Measurements from ENCODE around the gene ANKRD34B. TPM values are rescaled to one million over a fixed set of nuclear protein-coding genes. Genes with fewer than 3 reads are reported as not detected.
"Not testable (repeated sequence)": the region's sequence is repeated elsewhere in the genome, so short reads cannot be mapped to it uniquely, and the experiment has no call there.

The ANKRD34B gene
- total and polyA plus RNA-seq, 7 donors, result 0.01 to 0.08 TPM; not detected in 5

DNA sequence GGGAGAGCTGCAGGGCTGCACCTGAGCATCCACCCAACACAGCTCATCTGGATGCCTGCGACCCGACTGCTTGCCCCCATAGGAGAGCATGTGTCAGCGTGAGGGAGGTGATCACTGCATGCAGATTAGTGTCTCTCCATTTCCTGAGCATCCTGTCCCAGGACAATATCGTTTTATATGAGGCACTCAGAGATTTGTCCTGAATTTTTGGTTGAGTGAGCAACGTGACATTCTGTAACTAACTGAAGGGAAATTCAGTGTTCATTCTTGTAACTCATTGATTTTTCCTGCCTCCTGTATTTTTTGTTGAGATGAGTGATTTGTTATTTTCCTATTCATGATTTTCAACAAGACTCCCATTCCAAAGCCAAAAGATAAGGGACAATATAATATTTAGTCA is 20.7 kb upstream of the ANKRD34B start:
- H3K4me1 ChIP-seq, result no peaks in the 10 kb centered on the region
- intact Hi-C loops (cut with DNase I), result no loop called here
- H3K4me3 ChIP-seq, result no peak overlapping the region
- WGBS, 3 donors, result 76 to 84% (median 77%) methylated on average over 5 of the region's 5 CpGs
- no peaks in the 10 kb centered on the region for H3K9me3 ChIP-seq
- no peak overlapping the region for H3K27ac ChIP-seq
- DNase-seq, result no peak
- TF ChIP-seq, protein P1, sequence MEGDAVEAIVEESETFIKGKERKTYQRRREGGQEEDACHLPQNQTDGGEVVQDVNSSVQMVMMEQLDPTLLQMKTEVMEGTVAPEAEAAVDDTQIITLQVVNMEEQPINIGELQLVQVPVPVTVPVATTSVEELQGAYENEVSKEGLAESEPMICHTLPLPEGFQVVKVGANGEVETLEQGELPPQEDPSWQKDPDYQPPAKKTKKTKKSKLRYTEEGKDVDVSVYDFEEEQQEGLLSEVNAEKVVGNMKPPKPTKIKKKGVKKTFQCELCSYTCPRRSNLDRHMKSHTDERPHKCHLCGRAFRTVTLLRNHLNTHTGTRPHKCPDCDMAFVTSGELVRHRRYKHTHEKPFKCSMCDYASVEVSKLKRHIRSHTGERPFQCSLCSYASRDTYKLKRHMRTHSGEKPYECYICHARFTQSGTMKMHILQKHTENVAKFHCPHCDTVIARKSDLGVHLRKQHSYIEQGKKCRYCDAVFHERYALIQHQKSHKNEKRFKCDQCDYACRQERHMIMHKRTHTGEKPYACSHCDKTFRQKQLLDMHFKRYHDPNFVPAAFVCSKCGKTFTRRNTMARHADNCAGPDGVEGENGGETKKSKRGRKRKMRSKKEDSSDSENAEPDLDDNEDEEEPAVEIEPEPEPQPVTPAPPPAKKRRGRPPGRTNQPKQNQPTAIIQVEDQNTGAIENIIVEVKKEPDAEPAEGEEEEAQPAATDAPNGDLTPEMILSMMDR (IDR thresholded peaks at IDR 0.05), result no peak
- H3K36me3 ChIP-seq (ENCODE audit: insufficient read depth in 1 of 2, low read depth in 1 of 2), result no peaks in the 10 kb centered on the region
- H3K27me3 ChIP-seq (ENCODE audit: insufficient read depth in 3 of 3, low read length in 2 of 3), result no peaks in the 10 kb centered on the region
- ATAC-seq, result no peak

DNA sequence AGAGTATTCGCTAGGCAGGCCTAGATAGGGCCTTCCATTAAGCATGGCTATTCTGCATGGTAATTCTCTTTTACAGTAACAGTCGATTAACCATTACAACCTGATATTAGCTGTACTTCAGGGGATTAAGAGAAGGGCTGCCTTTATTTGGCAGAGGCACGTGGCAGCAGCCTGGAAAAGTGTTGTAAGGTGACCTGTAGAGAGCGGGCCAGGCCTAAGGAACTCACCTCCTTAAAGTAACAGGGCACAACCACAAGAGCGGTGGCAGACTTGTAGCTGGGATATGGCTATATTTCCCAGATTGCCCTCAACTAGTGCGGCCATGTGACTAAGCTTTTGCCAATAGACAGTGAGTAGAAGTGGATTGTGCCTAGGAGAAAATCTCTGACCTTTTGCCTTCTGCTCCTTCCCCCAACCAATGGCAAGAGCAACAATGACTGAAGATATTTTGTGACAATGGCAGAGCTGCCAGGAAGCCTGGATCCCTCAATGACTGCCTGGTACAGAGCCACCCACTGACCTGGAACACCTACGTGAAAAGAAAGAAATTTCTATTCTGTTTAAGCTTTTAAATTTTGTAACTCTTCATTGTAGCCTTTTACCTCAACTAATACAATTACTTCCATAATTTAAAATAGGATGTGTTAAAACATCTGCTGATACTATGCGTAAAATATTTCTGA is 18.9 kb upstream of the ANKRD34B start:
- Histone ChIP-seq H3K4me1 (no peaks in the 10 kb centered on the region), H3K27ac (no peak overlapping the region), H3K9me3 (no peaks in the 10 kb centered on the region), H3K36me3 (ENCODE audit: insufficient read depth in 1 of 2, low read depth in 1 of 2) (no peaks in the 10 kb centered on the region), H3K27me3 (ENCODE audit: insufficient read depth in 3 of 3, low read length in 2 of 3) (no peaks in the 10 kb centered on the region), H3K4me3 (no peak overlapping the region)
- DNase-seq (no peak), ATAC-seq (no peak)
- TF ChIP-seq, protein P1 (IDR thresholded peaks at IDR 0.05), result no peak
- intact Hi-C loops (cut with DNase I), result no loop called here
- WGBS, 3 donors, result 79 to 81% (median 81%) methylated on average over 8 of the region's 8 CpGs

DNA sequence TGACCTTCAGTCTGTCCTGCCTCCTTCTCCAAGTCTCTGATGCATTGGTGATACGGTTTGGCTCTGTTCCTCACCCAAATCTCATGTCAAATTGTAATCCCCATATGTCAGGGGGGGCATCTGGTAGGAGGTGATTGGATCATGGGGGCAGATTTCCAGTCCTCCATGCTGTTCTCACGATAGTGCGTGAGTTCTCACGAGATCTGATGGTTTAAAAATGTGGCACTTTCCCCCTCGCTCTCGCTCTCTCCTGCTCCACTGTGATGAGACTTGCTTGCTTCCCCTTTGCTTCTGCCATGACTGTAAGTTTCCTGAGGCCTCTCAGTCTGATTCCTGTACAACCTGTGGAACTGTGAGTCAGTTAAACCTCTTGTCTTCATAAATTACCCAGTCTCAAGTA is 14.7 kb upstream of the ANKRD34B start:
- Histone ChIP-seq H3K36me3 (ENCODE audit: insufficient read depth in 1 of 2, low read depth in 1 of 2) (no peaks in the 10 kb centered on the region), H3K27me3 (ENCODE audit: insufficient read depth in 3 of 3, low read length in 2 of 3) (no peaks in the 10 kb centered on the region), H3K4me3 (no peak overlapping the region), H3K4me1 (no peaks in the 10 kb centered on the region), H3K9me3 (no peaks in the 10 kb centered on the region), H3K27ac (no peak overlapping the region)
- DNase-seq (no peak), ATAC-seq (no peak)
- intact Hi-C loops (cut with DNase I), result no loop called here
- TF ChIP-seq, protein P1 (IDR thresholded peaks at IDR 0.05), result no peak
- WGBS, 3 donors, result 87 to 93% (median 87%) methylated on average over 6 of the region's 6 CpGs

DNA sequence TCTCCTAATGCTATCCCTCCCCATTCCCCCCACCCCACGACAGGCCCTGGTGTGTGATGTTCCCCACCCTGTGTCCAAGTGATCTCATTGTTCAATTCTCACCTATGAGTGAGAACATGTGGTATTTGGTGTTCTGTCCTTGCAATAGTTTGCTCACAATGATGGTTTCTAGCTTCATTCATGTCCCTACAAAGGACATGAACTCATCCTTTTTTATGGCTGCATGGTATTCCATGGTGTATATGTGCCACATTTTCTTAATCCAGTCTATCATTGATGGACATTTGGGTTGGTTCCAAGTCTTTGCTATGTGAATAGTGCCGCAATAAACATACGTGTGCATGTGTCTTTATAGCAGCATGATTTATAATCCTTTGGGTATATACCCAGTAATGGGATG is 10.2 kb upstream of the ANKRD34B start:
- H3K4me3 ChIP-seq; H3K4me1 ChIP-seq; ATAC-seq; H3K36me3 ChIP-seq (ENCODE audit: insufficient read depth in 1 of 2, low read depth in 1 of 2); H3K9me3 ChIP-seq; DNase-seq; H3K27ac ChIP-seq; intact Hi-C loops (cut with DNase I); H3K27me3 ChIP-seq (ENCODE audit: insufficient read depth in 3 of 3, low read length in 2 of 3): not testable (repeated sequence)
- 83 to 93% (median 85%) methylated on average over 2 to 3 of the region's 3 CpGs for WGBS, 3 donors

DNA sequence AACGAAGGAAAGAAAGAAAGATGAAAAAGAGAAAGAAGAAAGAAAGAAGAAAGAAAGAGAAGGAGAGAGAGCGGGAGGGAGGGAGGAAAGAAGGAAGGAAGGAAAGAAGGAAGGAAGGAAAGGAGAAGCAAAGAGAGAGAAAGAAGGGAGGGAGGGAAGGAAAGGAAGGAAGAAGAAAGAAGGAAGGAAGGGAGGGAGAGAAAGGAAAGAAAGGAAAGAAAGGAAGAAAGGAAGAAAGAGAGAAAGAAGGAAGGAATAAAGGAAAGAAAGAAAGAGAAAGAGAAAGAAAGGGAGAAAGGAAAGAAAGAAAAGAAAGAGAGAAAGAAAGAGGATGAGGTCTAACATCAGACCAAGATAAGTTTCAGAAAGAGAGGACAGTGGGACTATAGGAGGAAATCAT is 9.0 kb upstream of the ANKRD34B start:
- 94 to 95% (median 94%) methylated on average over 2 of the region's 2 CpGs for WGBS, 3 donors
- H3K27ac ChIP-seq, result no peak overlapping the region

More for the DNA sequence above, 9.0 kb upstream of the ANKRD34B start:
- Histone ChIP-seq H3K27me3 (ENCODE audit: insufficient read depth in 3 of 3, low read length in 2 of 3) (peaks cover 0 to 12% (median 0%) of the 10 kb centered on the region in 3 donors), H3K9me3 (no peaks in the 10 kb centered on the region), H3K36me3 (ENCODE audit: insufficient read depth in 1 of 2, low read depth in 1 of 2) (no peaks in the 10 kb centered on the region), H3K4me3 (no peak overlapping the region), H3K4me1 (no peaks in the 10 kb centered on the region)
- no peak for DNase-seq
- TF ChIP-seq, protein P1 (IDR thresholded peaks at IDR 0.05), result no peak
- intact Hi-C loops (cut with DNase I), result no loop called here
- no peak for ATAC-seq

Data from psoas muscle (tissue), 8 donors.